Measurements from ENCODE around the gene KCNQ1.

Gene KCNQ1

DNA sequence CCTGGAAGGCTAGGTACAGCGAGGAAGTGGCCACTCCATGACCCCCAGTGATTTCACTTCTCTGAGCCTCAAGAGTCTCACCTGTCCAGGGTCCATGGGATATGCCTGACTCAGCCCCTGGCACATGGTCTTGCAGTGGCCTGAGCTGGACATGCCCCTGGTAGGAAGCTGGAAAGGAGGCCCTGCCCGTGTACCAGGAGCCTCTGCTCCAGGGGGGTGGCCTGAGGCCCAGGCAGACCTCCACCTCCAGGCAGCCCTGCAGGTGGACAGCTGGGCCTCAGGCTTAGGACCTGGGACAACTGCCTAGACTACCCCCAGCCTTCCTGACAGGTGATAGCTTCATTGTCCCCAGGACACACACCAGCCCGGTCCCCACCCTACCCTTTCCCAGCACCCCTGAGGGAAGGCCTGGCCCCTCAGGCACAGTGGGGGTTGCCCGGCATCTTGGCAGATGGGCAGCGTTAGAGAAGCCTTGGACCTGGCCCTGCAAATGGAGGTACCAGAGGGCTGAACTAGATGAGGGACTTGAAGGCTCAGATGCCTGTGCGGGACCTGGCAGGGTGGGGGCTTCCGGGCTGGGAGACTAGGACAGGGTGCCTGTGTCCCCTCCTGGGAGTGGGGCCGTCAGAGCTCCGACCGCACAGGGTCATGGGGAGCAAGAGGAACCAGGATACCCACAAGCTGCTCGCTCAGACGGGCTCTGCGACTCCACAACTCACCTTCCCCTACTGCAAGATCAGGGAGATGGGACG lies 387.1 kb downstream of the KCNQ1 start:
- DNase-seq = no peak

DNA sequence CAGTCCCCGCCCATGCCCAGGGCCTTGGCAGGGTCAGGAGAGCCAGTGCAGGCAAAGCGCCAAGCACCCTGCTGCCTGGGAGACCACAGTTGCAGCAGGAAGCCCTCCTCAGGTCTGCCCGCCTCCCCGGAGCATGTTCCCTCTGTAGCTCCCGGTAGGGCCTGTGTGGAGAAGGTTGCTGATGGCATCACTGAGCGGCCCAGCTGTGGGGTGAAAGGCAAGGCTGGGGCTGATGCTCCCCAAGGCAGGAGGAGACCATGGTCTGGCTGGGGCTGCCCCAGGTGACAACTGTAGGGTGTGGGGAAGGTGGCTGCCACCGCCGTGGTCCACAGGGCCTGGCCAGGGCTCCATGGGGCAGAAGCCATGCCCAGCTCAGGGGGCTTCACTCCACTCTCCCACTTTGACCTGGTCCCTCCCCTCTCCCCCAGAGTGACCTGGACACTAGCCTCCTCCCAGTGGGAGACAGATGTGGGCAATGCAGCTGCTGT lies 387.8 kb downstream of the KCNQ1 start:
- no peak for DNase-seq

GRCh38 chr11:2833051-2833715 lies 388.4 kb downstream of the KCNQ1 start:
- no peak for DNase-seq

GRCh38 chr11:2833716-2834502 lies 389.1 kb downstream of the KCNQ1 start:
- DNase-seq = no peak

DNA sequence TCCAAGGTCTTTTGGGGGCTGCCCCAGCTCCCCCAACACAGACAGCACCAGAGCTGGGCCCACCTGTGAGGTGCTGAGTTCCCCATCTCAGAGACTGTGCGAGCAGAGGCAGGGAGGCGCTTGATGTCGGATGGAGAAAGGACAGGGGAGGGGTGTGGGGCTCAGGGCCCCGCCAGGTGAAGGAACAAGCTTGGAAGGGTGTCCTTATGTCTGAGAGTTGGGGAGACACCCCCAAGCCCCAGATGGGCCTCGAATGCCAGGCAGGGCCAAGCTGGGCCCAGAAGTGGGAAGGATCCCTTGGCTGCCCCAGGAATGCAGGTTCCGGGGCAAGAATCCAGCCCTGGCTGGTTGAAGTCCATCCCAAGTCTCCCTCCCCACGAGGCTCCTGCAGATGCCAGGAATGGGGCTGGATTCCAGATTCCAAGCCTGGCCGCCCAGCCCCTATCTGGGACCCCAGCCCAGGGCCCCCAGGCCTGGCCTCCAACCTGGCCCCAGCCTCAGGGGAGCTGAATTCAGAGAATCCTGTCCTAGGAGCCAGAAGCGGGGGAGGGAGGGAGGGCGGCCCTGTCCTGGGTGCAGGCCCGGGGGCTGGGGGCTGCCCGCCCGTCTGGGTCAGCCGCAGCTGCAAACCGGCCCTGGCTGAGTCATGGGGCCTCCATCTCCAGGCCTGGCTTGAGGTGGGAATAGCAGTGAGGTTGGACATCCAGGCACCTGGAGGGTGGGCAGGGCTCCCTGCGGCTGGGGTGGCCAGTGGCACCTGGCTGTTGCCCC lies 389.9 kb downstream of the KCNQ1 start:
- DNase-seq = no peak

DNA sequence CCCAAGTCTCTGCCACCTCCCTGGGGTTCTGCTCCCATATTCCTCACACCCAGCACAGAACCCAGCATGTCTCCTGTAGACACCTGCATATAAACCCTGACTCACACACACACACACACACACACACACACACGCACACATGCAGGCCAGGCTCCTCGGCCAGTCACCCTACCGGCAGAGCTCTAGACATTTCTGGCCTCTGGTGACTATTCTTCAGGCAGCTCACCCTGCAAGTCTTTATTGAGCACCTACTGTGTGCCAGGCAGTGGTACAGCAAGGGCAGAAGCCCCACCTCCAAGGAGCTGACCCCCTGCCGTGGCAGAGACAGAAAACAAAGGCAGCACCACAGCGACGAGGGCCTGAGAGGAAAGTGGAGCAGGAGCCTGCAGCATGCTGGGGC lies 390.5 kb downstream of the KCNQ1 start:
- no peak for DNase-seq

DNA sequence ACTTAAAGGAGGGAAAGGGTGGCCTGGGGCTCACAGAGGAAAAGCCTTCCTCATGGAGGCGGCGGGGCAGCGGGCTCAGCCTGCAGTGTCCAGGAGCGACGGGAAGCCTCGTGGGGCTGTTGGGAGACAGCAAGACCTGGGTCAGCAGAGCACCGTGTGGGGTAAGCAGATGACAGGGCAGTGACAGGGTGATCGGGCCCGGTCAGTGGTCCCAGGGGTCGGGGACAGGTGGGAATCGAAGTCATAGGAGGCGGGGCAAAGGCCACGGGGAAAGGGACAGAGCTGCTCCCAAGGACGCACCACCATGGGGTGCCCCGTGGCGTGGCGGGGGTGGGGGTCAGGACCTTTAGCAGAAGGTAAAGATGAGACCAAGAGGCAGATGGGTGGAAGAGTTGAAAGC lies 390.9 kb downstream of the KCNQ1 start:
- no peak for DNase-seq

- no peak for DNase-seq
Measured at GRCh38 chr11:2836315-2837095, 391.7 kb downstream of the KCNQ1 start.

- DNase-seq = peak in 1 of 14 donors; percentile 16
Measured at GRCh38 chr11:2837096-2837601, 392.3 kb downstream of the KCNQ1 start.

GRCh38 chr11:2837651-2838050 lies 392.8 kb downstream of the KCNQ1 start:
- DNase-seq = no peak

DNA sequence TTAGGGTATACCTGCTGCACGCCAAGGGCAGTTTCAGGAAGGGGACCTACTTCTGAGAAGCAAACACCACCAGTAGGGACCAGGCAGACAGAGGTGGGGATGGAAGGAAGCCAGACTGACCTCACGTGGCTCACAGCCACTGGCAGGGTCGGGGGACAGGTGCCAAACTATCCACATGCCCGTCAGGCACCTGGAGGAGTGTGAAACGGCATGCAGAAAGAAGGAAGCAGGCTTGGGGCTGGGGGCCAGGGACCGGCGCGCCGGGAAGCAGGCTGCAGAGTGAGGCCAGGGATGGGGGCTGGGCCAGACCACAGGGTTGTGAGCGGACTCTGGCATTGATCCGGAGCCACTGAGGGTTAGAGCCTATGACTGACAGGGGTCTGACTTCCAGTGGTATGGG lies 393.3 kb downstream of the KCNQ1 start:
- no peak for DNase-seq

- no peak for DNase-seq
Measured at GRCh38 chr11:2838676-2839294, 394.0 kb downstream of the KCNQ1 start.

DNA sequence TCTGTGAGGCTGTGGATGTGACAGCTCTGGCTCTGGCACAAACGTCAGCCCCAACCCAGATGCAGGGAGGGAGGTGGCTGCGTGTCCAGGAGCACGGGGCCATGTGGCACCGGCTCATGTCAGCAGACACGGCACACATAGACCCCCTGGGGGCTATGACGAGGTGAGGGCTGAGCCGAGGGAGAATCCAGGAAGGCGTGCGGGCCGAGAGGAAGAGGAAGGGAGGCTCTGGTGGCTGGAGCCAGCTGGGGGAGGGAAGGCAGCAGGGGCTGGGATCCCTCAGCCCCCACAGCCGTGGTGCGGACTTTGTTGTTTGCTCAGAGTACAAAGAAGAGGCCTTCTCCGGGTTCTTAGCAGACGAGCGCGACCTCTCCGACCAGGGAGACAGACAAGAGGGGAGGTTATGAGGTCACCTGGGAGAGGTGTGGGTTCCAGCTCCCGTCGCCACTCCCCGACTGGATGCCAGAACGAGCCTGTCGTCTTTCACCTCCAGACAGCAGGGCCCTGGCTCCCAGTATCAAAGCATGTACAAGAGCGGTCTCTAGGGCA lies 394.7 kb downstream of the KCNQ1 start:
- no peak for DNase-seq

DNA sequence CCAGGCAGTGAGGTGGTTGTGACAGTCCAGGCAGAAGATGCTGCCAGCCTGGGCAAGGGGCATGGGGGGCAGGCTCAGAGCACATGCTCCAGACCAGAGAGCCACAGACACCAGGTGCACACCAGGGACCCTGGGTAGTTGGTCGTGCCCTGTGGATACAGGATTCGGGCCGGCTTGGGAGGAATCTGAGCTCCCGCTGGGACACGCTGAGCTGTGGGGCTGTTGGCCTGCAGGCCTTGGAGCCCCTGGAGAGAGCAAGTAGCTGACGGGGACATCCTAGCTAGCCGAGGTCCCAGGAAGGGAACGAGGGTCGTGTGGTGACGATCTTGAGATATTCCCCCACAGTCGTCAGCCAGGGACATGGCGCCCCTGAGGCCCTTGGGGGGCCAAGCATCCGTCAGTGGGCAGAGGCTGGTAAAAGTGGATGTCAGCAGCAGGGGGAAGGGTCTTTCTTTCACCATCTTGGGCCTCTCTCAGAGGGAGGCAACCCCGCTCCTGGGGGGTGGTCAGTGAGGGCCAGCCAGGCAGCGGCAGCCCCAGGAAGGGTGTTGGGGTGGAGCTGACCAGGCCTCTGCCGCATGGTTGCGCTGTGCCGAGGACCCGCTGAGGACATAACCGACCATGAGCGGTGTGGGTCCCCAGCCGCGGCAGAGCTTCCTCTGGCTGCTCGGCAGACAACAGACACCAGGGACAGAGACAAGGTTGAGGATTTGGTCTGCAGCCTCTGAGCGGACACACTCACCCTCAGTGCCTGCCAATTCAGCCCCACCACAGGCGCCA lies 396.8 kb downstream of the KCNQ1 start:
- DNase-seq = no peak

DNA sequence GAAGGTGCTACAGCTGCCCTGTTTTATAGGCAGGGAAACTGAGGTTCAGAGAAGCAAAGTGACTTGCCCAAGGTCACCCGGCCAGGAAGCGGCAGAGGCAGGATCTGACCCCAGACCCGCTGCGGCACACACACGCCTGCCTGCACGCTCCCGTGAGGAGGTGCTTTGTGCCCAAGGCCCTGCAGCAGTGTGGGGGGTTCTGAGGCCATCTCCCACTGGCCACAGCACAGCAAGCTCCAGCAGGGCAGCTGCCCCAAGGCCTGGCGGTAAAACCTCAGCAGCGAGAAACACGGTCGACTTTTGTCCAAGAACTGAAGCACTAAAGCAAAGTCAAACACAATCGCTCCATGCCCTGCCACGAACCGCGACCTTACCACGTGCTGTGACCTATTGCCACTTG lies 398.1 kb downstream of the KCNQ1 start:
- DNase-seq = no peak

DNA sequence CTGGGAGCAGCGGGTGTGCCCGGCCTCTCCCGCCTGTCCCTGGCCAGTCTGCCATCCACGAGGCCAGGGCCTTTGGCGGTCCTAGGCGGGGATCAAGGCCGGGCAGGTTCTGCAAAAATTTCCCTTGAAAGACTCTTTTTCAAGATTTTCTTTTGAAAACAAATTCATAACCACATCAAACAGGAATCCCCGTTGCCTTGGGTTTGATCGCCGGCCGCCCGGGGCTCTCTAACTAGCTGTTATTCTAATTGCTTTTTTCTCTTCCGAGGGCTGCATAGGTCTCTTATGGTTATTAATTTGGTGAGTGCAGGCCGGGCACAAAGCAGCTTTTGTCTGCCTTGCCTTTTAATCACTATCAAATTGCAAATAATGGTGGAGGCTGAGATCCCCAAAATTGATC lies 398.7 kb downstream of the KCNQ1 start:
- no peak for DNase-seq

- DNase-seq = no peak
Measured at GRCh38 chr11:2844116-2844842, 399.5 kb downstream of the KCNQ1 start.

- DNase-seq = no peak
Measured at GRCh38 chr11:2844996-2845395, 400.2 kb downstream of the KCNQ1 start.

DNA sequence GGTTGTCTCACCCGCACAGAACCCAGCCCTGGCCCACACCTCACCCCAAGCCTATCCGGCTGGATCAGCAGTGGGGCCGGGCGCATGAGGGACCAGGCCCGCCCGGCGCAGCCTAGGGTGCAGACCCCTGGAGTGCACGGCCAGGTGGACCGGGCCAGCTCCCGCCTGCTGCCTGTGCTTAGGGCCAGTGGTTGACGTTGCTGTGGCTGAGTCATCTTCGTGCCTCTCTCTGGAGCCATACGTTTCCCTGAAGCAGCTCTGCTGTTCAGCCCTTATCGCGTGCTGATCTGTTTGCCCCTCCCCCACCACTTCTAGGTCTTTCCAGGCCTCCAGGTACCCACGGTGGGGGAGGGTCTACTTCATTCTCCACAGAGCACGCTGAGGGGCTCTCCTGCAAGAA lies 401.2 kb downstream of the KCNQ1 start:
- no peak for DNase-seq

Measured in C1 segment of cervical spinal cord (tissue), 14 donors.